ENCODE measurements around the gene CENPE. TPM values are rescaled to one million over a fixed set of nuclear protein-coding genes. Genes with fewer than 3 reads are reported as not detected.

CENPE gene
- total and polyA plus RNA-seq, 8 donors: 0.04 to 2.7 (median 0.39) TPM

- ATAC-seq: no peak
- TF ChIP-seq, protein P1, sequence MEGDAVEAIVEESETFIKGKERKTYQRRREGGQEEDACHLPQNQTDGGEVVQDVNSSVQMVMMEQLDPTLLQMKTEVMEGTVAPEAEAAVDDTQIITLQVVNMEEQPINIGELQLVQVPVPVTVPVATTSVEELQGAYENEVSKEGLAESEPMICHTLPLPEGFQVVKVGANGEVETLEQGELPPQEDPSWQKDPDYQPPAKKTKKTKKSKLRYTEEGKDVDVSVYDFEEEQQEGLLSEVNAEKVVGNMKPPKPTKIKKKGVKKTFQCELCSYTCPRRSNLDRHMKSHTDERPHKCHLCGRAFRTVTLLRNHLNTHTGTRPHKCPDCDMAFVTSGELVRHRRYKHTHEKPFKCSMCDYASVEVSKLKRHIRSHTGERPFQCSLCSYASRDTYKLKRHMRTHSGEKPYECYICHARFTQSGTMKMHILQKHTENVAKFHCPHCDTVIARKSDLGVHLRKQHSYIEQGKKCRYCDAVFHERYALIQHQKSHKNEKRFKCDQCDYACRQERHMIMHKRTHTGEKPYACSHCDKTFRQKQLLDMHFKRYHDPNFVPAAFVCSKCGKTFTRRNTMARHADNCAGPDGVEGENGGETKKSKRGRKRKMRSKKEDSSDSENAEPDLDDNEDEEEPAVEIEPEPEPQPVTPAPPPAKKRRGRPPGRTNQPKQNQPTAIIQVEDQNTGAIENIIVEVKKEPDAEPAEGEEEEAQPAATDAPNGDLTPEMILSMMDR (IDR thresholded peaks at IDR 0.05): no peak
- DNase-seq: no peak
- Histone ChIP-seq H3K27ac (no peak overlapping the region), H3K9me3 (no peaks in the 10 kb centered on the region), H3K4me3 (no peak overlapping the region), H3K36me3 (no peaks in the 10 kb centered on the region), H3K27me3 (no peaks in the 10 kb centered on the region), H3K4me1 (no peaks in the 10 kb centered on the region)
- no peak for FAIRE-seq
- 98 to 100% methylated on average over 2 of the region's 2 CpGs for WGBS, 2 donors
- intact Hi-C loops (cut with DNase I): no loop called here
These were observed 137.5 kb downstream of the CENPE start for GRCh38 chr4:103060453-103061148.

Other genes starting within 250 kb of the CENPE start
- 1 to 10 TPM in 1 of 6 donors, under 1 TPM in 5; 0.28 to 1.0 (median 0.49) TPM for gene SLC9B1, start 178.6 kb downstream of the CENPE start, total RNA-seq
- gene SLC9B1, start 178.6 kb downstream of the CENPE start, polyA plus RNA-seq: under 1 TPM; 0.23 to 0.33 TPM
- 1 to 10 TPM; 1.2 to 4.2 (median 2.7) TPM for gene SLC9B2, start 121.6 kb downstream of the CENPE start, total RNA-seq
- gene SLC9B2, start 121.6 kb downstream of the CENPE start, polyA plus RNA-seq: 1 to 10 TPM; 2.1 to 5.2 TPM
- gene BDH2, start 98.5 kb downstream of the CENPE start, total RNA-seq: 10 to 100 TPM in 4 of 6 donors, 1 to 10 TPM in 2; 8.6 to 24.1 (median 14.8) TPM
- 10 to 100 TPM; 24.9 to 46.8 TPM for gene BDH2, start 98.5 kb downstream of the CENPE start, polyA plus RNA-seq